Omental fat pad (tissue), 4 donors: ENCODE data around the gene DST. TPM values are rescaled to one million over a fixed set of nuclear protein-coding genes. Genes with fewer than 3 reads are reported as not detected.

ENCODE experiments used
- ATAC-seq: fragments of 150-250 bp; one replicate; pipeline ENCODE4 v1.9.1; 2016; ENCODE audit warnings: mild to moderate bottlenecking, moderate library complexity; ENCODE audit not compliant: low FRiP score
- DNase-seq: peaks from one replicate; pipeline ENCODE4 v3.0.0-alpha.2; 2019; ENCODE audit warnings: low spot score
- CTCF ChIP-seq, 3 donors: fragments of 450-650 bp; IDR thresholded peaks; one replicate each; pipeline ENCODE4 v1.5.1; 2016 to 2017; ENCODE audit warnings: antibody characterized with exemption in 3 of 3, mild to moderate bottlenecking in 3 of 3, moderate library complexity in 2 of 3
- total RNA-seq, 4 donors: library from RNA; depleted of rRNA; stranded (reverse); fragments of >200 nt; gene quantifications; one replicate each; pipeline ENCODE4 v1.1.0, GENCODE V29; 2016

DST gene
- total RNA-seq, 4 donors from 2014 or later, result 126 to 371 (median 160) TPM

GRCh38 chr6:56450376-56450775 is 192.3 kb downstream of the DST start:
- no peak for TF ChIP-seq CTCF (IDR thresholded peaks at IDR 0.05)
- DNase-seq (no peak), ATAC-seq (no peak)

- DNase-seq, result no peak
- TF ChIP-seq CTCF (IDR thresholded peaks at IDR 0.05), result no peak
- no peak for ATAC-seq
These were observed 194.6 kb downstream of the DST start for GRCh38 chr6:56448046-56448445.

GRCh38 chr6:56445818-56446217 is 196.9 kb downstream of the DST start:
- DNase-seq (no peak), ATAC-seq (peak; percentile 71)
- TF ChIP-seq CTCF (IDR thresholded peaks at IDR 0.05), result no peak

DNA sequence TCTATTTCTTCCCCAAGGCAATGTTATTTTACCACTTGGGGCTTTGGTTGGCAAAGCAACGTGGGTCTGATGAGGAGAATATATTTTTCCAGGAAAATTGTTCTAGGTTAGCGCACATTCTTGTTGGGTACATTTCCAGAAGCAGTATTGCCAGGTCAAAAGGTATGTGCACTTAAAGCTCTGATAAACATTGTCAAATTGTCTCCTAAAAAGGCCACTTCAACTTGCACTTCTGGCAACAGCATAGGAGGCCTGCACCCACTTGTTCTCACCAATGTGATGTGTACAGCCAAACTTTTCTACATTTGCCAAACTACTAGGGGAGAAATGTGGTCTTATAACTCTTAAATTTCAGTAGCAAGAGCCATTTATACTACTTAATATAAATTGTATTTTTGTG is 197.8 kb downstream of the DST start:
- DNase-seq (no peak), ATAC-seq (no peak)
- TF ChIP-seq CTCF (IDR thresholded peaks at IDR 0.05), result no peak

- DNase-seq (no peak), ATAC-seq (no peak)
- no peak for TF ChIP-seq CTCF (IDR thresholded peaks at IDR 0.05)
These were observed 202.1 kb downstream of the DST start for GRCh38 chr6:56440551-56440981.

DNA sequence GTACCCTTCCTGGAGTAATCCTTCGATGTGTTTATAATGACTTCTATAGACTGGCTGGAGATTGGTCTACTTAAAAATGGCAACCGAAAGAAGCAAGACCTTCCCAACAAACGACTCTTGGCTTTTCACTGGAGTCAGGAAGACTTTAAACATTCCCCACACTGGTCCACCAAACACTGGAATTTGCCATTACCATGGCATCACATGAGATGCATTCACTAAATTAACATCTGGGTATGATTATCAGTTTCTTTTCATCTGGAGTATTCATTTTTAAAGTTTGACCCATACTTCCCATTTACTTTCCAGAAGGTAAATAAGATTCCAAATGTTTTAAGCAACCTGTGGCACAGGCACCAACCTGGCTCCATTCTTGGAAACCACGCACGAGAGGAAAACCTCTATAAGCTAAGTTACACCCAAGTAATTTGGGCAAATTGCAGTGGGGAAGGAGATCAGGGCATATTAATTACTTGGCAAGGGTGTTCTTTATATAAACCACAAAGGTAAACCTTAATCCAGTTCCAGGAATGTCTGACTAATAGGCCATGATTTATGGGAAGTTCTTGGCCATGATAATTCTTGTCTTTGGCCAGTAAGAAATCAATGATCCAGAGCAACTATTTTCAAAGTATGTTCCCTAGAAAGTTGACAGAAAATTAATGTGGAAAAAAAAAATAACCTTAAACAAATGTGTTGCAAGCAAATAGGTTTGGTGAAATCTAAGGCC is 205.4 kb downstream of the DST start:
- DNase-seq (no peak), ATAC-seq (peak; percentile 62)
- TF ChIP-seq CTCF (IDR thresholded peaks at IDR 0.05), result no peak

- no peak for ATAC-seq
These were observed 206.9 kb downstream of the DST start for GRCh38 chr6:56435754-56436153.

More at GRCh38 chr6:56435754-56436153, 206.9 kb downstream of the DST start:
- DNase-seq, result no peak
- TF ChIP-seq CTCF (IDR thresholded peaks at IDR 0.05), result no peak
